ENCODE results near the gene SETD3. TPM values are rescaled to one million over a fixed set of nuclear protein-coding genes. Genes with fewer than 3 reads are reported as not detected.

SETD3 gene
- total and polyA plus RNA-seq, 2 experiments from 2014 or later, result 43.3 to 54.6 TPM

DNA sequence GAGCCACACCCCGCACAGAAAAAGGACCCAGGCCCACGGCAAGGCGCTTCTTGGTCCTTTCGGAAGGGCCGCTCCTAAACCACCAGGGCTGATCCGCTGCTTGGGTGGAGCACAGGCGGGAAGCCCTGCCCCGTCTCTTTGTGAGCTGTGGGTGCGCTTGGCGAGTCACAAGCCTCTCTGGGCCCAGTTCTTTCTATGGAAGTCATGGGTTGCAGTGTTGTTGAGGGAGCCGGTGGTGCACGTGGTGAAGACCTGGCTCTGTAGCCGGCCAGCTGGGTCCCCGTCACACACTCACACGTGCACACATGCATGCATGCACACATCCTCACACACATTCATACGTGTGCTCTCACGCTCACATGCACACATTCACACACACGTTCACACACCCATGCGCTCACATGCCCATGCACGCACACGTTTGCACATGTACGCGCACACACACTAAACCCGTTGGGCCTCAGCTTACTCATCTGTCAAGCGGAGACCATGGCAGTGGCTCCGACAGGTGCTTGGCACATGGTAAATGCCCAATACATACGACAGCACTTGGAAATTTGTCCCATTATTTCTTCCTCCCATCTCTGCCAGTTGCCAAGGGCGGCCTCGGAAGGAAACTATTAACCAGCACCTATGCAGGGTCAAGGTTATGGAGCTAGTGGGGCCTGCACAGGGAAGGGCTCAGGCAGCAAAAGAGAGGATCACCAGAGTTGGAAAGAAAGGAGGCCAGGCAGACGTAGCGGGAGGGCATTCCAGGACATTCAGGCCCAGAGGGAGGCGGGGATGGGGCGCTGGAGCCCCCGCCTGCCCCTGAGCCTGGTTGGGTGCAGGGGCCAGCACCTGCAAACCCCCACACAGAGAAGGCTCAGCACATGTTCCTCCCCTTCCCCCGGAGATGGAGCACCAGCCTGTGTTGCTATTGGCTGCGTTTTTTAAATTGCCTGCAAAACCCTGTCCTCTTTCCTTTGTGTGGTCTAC, 96.9 kb downstream of the SETD3 start:
- Histone ChIP-seq H3K79me2 (ENCODE audit: insufficient read depth) (no peaks in the 10 kb centered on the region), H3K4me2 (ENCODE audit: unreplicated experiment) (no peak overlapping the region), H3K36me3 (ENCODE audit: low read depth) (no peaks in the 10 kb centered on the region), H3K9ac (no peak overlapping the region), H3K27me3 (replicated peaks; ENCODE audit: insufficient read depth) (peaks cover 12% of the 10 kb centered on the region; the same call in 1 of the 2 replicates), H3K4me1 (ENCODE audit: insufficient read depth) (no peaks in the 10 kb centered on the region), H3K9me2 (ENCODE audit: insufficient read depth) (no peaks in the 10 kb centered on the region), H2AFZ (no peak overlapping the region), H4K20me1 (ENCODE audit: insufficient read depth) (no peaks in the 10 kb centered on the region), H3K4me3 (no peak overlapping the region), H3K27ac (no peak overlapping the region), H3K9me3 (ENCODE audit: low read depth) (no peaks in the 10 kb centered on the region), H3F3A (ENCODE audit: insufficient read depth) (no peaks in the 10 kb centered on the region)
- 74% methylated on average over 32 to 36 of the region's 36 CpGs for WGBS, 2 experiments (ENCODE audit: low coverage in 1 of 2, low lambda C conversion rate in 2 of 2, missing lambda C conversion rate in 2 of 2)
- TF ChIP-seq EZH2phosphoT487 (IDR thresholded peaks at IDR 0.05; ENCODE audit: insufficient read depth, low read depth) (no peak), EZH2 (IDR thresholded peaks at IDR 0.05; ENCODE audit: insufficient read depth, poor library complexity, severe bottlenecking) (no peak)
- DNase-seq, result no peak
- in situ Hi-C loops (cut with MboI), result no loop called here

DNA sequence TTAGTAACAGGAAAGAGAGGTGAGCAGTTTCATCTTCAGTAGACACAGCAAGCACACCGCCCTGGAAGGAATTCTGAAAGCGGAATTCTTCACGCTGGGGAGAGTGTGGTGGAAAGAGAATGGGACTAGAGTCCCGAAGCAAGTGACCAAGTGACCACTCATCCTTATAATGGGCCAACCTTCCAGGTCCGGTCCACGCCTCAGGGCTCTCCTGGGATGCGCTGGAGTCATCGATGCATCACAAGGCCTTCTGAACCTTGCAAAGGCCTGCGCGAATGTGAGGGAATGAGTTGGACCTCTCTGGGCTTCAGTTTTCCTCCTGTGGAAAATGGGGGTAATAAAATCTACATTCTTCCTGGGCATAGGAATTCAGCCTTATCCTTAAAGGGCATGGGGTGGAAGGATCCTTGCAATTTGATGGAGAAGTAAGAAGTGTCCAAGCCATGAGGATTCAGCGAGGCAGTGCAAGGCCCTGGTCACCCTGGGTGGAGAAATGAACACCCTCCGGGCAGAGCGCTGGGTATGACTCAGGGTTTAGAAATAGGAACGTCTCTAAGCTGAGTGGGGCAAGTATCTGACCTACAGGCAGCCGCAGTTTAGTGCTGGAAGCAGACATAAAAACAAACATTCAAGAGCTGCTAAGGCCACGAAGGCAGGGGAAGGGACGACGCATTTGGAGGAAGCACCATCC, 97.7 kb downstream of the SETD3 start:
- Histone ChIP-seq H3F3A (ENCODE audit: insufficient read depth) (no peaks in the 10 kb centered on the region), H3K9ac (no peak overlapping the region), H3K4me2 (ENCODE audit: unreplicated experiment) (no peak overlapping the region), H2AFZ (no peak overlapping the region), H3K9me2 (ENCODE audit: insufficient read depth) (no peaks in the 10 kb centered on the region), H3K36me3 (ENCODE audit: low read depth) (no peaks in the 10 kb centered on the region), H3K4me3 (no peak overlapping the region), H3K27me3 (replicated peaks; ENCODE audit: insufficient read depth) (peaks cover 12% of the 10 kb centered on the region; the same call in 1 of the 2 replicates), H3K27ac (no peak overlapping the region), H3K79me2 (ENCODE audit: insufficient read depth) (no peaks in the 10 kb centered on the region), H3K4me1 (ENCODE audit: insufficient read depth) (no peaks in the 10 kb centered on the region), H3K9me3 (ENCODE audit: low read depth) (no peaks in the 10 kb centered on the region), H4K20me1 (ENCODE audit: insufficient read depth) (no peaks in the 10 kb centered on the region)
- no peak for TF ChIP-seq EZH2 (IDR thresholded peaks at IDR 0.05; ENCODE audit: insufficient read depth, poor library complexity, severe bottlenecking)
- no peak for TF ChIP-seq EZH2phosphoT487 (IDR thresholded peaks at IDR 0.05; ENCODE audit: insufficient read depth, low read depth)
- no peak for DNase-seq
- WGBS, 2 experiments (ENCODE audit: low coverage in 1 of 2, low lambda C conversion rate in 2 of 2, missing lambda C conversion rate in 2 of 2), result 86 to 89% methylated on average over 18 of the region's 18 CpGs
- in situ Hi-C loops (cut with MboI), result no loop called here

DNA sequence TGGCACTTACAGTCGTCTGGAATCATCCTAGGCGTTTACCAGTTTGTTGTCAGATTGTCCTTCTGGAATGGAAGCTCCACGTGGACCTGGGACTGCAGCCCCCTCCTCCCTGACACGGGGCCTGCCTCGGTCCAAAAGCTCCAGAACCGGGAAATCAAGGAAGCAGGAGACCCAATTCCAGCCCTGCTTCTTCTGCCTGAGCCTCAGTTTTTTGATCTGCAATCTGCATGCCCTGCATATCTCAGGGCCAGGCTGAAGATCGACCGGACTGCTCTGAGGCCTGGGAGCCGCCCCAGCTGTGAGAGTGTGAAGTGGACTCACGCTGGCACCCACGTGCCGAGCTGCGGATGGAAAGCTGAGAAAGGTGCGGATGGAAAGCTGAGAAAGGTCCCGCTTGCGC, 98.6 kb downstream of the SETD3 start:
- Histone ChIP-seq H4K20me1 (ENCODE audit: insufficient read depth) (no peaks in the 10 kb centered on the region), H3K4me3 (no peak overlapping the region), H3K9me2 (ENCODE audit: insufficient read depth) (no peaks in the 10 kb centered on the region), H3K79me2 (ENCODE audit: insufficient read depth) (no peaks in the 10 kb centered on the region), H3K4me1 (ENCODE audit: insufficient read depth) (no peaks in the 10 kb centered on the region), H3K36me3 (ENCODE audit: low read depth) (no peaks in the 10 kb centered on the region), H3K4me2 (ENCODE audit: unreplicated experiment) (no peak overlapping the region), H3K27me3 (replicated peaks; ENCODE audit: insufficient read depth) (peaks cover 12% of the 10 kb centered on the region; the same call in 1 of the 2 replicates), H3F3A (ENCODE audit: insufficient read depth) (no peaks in the 10 kb centered on the region), H3K27ac (no peak overlapping the region), H3K9ac (no peak overlapping the region), H3K9me3 (ENCODE audit: low read depth) (no peaks in the 10 kb centered on the region), H2AFZ (no peak overlapping the region)
- in situ Hi-C loops (cut with MboI), result no loop called here
- DNase-seq, result no peak
- 37% methylated on average over 16 of the region's 16 CpGs for WGBS, 2 experiments (ENCODE audit: low coverage in 1 of 2, low lambda C conversion rate in 2 of 2, missing lambda C conversion rate in 2 of 2)
- TF ChIP-seq EZH2 (IDR thresholded peaks at IDR 0.05; ENCODE audit: insufficient read depth, poor library complexity, severe bottlenecking) (no peak), EZH2phosphoT487 (IDR thresholded peaks at IDR 0.05; ENCODE audit: insufficient read depth, low read depth) (no peak)

- Histone ChIP-seq H3K79me2 (ENCODE audit: insufficient read depth) (no peaks in the 10 kb centered on the region), H3K9ac (no peak overlapping the region), H4K20me1 (ENCODE audit: insufficient read depth) (no peaks in the 10 kb centered on the region), H3F3A (ENCODE audit: insufficient read depth) (no peaks in the 10 kb centered on the region), H3K4me1 (ENCODE audit: insufficient read depth) (no peaks in the 10 kb centered on the region), H3K36me3 (ENCODE audit: low read depth) (no peaks in the 10 kb centered on the region), H3K27ac (no peak overlapping the region), H3K4me3 (no peak overlapping the region), H3K27me3 (replicated peaks; ENCODE audit: insufficient read depth) (peaks cover 11% of the 10 kb centered on the region; the same call in 1 of the 2 replicates), H2AFZ (no peak overlapping the region), H3K9me3 (ENCODE audit: low read depth) (no peaks in the 10 kb centered on the region), H3K4me2 (ENCODE audit: unreplicated experiment) (no peak overlapping the region), H3K9me2 (ENCODE audit: insufficient read depth) (no peaks in the 10 kb centered on the region)
- in situ Hi-C loops (cut with MboI), result no loop called here
- TF ChIP-seq EZH2 (IDR thresholded peaks at IDR 0.05; ENCODE audit: insufficient read depth, poor library complexity, severe bottlenecking), result no peak
- no peak for TF ChIP-seq EZH2phosphoT487 (IDR thresholded peaks at IDR 0.05; ENCODE audit: insufficient read depth, low read depth)
- 65 to 67% methylated on average over 7 of the region's 8 CpGs for WGBS, 2 experiments (ENCODE audit: low coverage in 1 of 2, low lambda C conversion rate in 2 of 2, missing lambda C conversion rate in 2 of 2)
- DNase-seq, result no peak
Observed at GRCh38 chr14:99381688-99382060, 99.0 kb downstream of the SETD3 start.

Data from GM23248 (cell line).